CD14-positive monocyte (primary cell): Measurements from ENCODE around the gene GFPT2. TPM values are rescaled to one million over a fixed set of nuclear protein-coding genes. Genes with fewer than 3 reads are reported as not detected.

Experiments used
- DNase-seq, 3 donors: peaks; one replicate each; pipeline ENCODE4 v3.0.0-alpha.2; 2011 to 2022
- H2AFZ ChIP-seq: 2 replicates; pipeline ENCODE4 v1.6.0; 2012; ENCODE audit warnings: mild to moderate bottlenecking, low read depth, low read length, inconsistent platforms; ENCODE audit not compliant: insufficient read depth, poor library complexity, severe bottlenecking
- H3K27ac ChIP-seq, 2 donors: 1 replicate in 1 of 2; 2 replicates in 1 of 2; pipeline ENCODE4 v1.5.1; 2012 to 2013; ENCODE audit warnings: low read length in 2 of 2, control low read depth in 1 of 2, inconsistent platforms in 1 of 2, low read depth in 1 of 2, mild to moderate bottlenecking in 1 of 2
- H3K27me3 ChIP-seq, 2 donors: one replicate each; pipeline versions ENCODE4 v1.6.0 to v1.6.1; 2011 to 2013; ENCODE audit warnings: low read length in 2 of 2; ENCODE audit not compliant: control insufficient read depth in 2 of 2, insufficient read depth in 2 of 2
- H3K36me3 ChIP-seq, 2 donors: replicated peaks in 1 of 2; 1 replicate in 1 of 2; 2 replicates in 1 of 2; pipeline versions ENCODE4 v1.5.1 to v1.6.1; 2012 to 2013; ENCODE audit warnings: low read length in 2 of 2, control low read depth in 1 of 2, inconsistent platforms in 1 of 2, mild to moderate bottlenecking in 1 of 2; ENCODE audit not compliant: insufficient read depth in 2 of 2, control insufficient read depth in 1 of 2
- H3K4me1 ChIP-seq, 2 donors: 1 replicate in 1 of 2; 2 replicates in 1 of 2; pipeline versions ENCODE4 v1.5.1 to v1.6.1; 2012 to 2013; ENCODE audit warnings: low read length in 2 of 2, control low read depth in 1 of 2, inconsistent platforms in 1 of 2, mild to moderate bottlenecking in 1 of 2, moderate library complexity in 1 of 2; ENCODE audit not compliant: insufficient read depth in 2 of 2, control insufficient read depth in 1 of 2
- H3K4me2 ChIP-seq: replicated peaks from 2 replicates; pipeline ENCODE3; 2012; ENCODE audit warnings: low read length, moderate library complexity, mild to moderate bottlenecking; ENCODE audit not compliant: poor library complexity, severe bottlenecking; ENCODE audit errors: extremely low read depth
- H3K4me3 ChIP-seq, 3 experiments: fragments of 200-600 bp in 1 of 3; sonication (generic) in 1 of 3; replicated peaks in 1 of 3; 1 replicate in 2 of 3; 2 replicates in 1 of 3; pipeline ENCODE4 v1.5.1; 2011 to 2013; ENCODE audit warnings: low read length in 3 of 3, mild to moderate bottlenecking in 3 of 3, control low read depth in 2 of 3, low read depth in 2 of 3, inconsistent platforms in 1 of 3, moderate library complexity in 1 of 3
- H3K79me2 ChIP-seq: 2 replicates; pipeline ENCODE4 v1.6.0; 2012; ENCODE audit warnings: mild to moderate bottlenecking, control low read depth, inconsistent platforms, low read length, moderate library complexity; ENCODE audit not compliant: insufficient read depth
- H3K9ac ChIP-seq: 2 replicates; pipeline ENCODE4 v1.6.0; 2017; ENCODE audit warnings: low read length, mild to moderate bottlenecking; ENCODE audit not compliant: insufficient read depth, poor library complexity, severe bottlenecking
- H3K9me3 ChIP-seq, 2 donors: replicated peaks in 1 of 2; 1 replicate in 1 of 2; 2 replicates in 1 of 2; pipeline versions ENCODE4 v1.5.1 to v1.6.1; 2012 to 2013; ENCODE audit warnings: low read length in 2 of 2, control low read depth in 1 of 2; ENCODE audit not compliant: control insufficient read depth in 1 of 2, insufficient read depth in 1 of 2
- H4K20me1 ChIP-seq: 2 replicates; pipeline ENCODE4 v1.6.0; 2012; ENCODE audit warnings: mild to moderate bottlenecking, low read length, control low read depth, moderate library complexity; ENCODE audit not compliant: insufficient read depth
- H3K27ac Mint-ChIP-seq, 7 donors: one replicate each; pipeline ENCODE4 v1.8.0; 2020; ENCODE audit warnings: mild to moderate bottlenecking in 7 of 7, mixed read lengths in 7 of 7, moderate library complexity in 6 of 7, inconsistent platforms in 2 of 7
- H3K27me3 Mint-ChIP-seq, 3 donors: one replicate each; pipeline ENCODE4 v1.8.0; 2021 to 2022; ENCODE audit warnings: low read depth in 3 of 3, mild to moderate bottlenecking in 3 of 3, mixed read lengths in 3 of 3, moderate library complexity in 3 of 3, inconsistent platforms in 1 of 3
- H3K36me3 Mint-ChIP-seq, 2 donors: one replicate each; pipeline ENCODE4 v1.8.0; 2020; ENCODE audit warnings: mixed read lengths in 2 of 2, inconsistent platforms in 1 of 2, mild to moderate bottlenecking in 1 of 2
- H3K4me1 Mint-ChIP-seq: one replicate; pipeline ENCODE4 v1.8.0; 2020; ENCODE audit warnings: mild to moderate bottlenecking, mixed read lengths
- H3K4me3 Mint-ChIP-seq, 2 donors: one replicate each; pipeline ENCODE4 v1.8.0; 2020; ENCODE audit warnings: mild to moderate bottlenecking in 2 of 2, mixed read lengths in 2 of 2, moderate library complexity in 1 of 2
- H3K9me3 Mint-ChIP-seq, 7 donors: one replicate each; pipeline ENCODE4 v1.8.0; 2020 to 2022; ENCODE audit warnings: mixed read lengths in 7 of 7, mild to moderate bottlenecking in 6 of 7, moderate library complexity in 6 of 7, inconsistent platforms in 2 of 7
- CTCF ChIP-seq: fragments of 200-600 bp; IDR thresholded peaks from one replicate; pipeline ENCODE4 v1.8.0; 2022; ENCODE audit warnings: antibody characterized with exemption, mild to moderate bottlenecking
- WGBS: methylation state at CpG from one replicate; pipeline ENCODE4 v1.1.5; 2013; ENCODE audit warnings: missing lambda C conversion rate; ENCODE audit not compliant: insufficient coverage; 5-methylcytosine and 5-hydroxymethylcytosine counted together
- intact Hi-C, 2 donors: fragments of 100-400 bp; cut with micrococcal nuclease; formaldehyde crosslinking; loops; one replicate each; pipeline versions ENCODE4 v1.15.0 to v1.15.1; 2023
- polyA plus RNA-seq, 3 donors: library from polyadenylated mRNA; depleted of rRNA in 1 of 3; unstranded in 2 of 3; stranded (reverse) in 1 of 3; fragments of 300-500 nt in 2 of 3; fragments of >200 nt in 1 of 3; fragmentation: Illumina TruSeq in 2 of 3; gene quantifications; 1 replicate in 2 of 3; 2 replicates in 1 of 3; pipeline ENCODE4 v1.2.3, GENCODE V29; 2012 to 2021

The GFPT2 gene
- polyA plus RNA-seq, 3 donors, result not detected

GRCh38 chr5:180315762-180316212 lies 37.3 kb downstream of the GFPT2 start:
- Histone ChIP-seq H3K9ac (no peak overlapping the region), H4K20me1 (no peaks in the 10 kb centered on the region), H3K4me3 (no peak overlapping the region), H3K79me2 (no peaks in the 10 kb centered on the region), H3K4me1 (no peaks in the 10 kb centered on the region), H3K9me3 (no peaks in the 10 kb centered on the region), H2AFZ (no peak overlapping the region), H3K36me3 (no peaks in the 10 kb centered on the region), H3K27me3 (no peaks in the 10 kb centered on the region), H3K27ac (no peak overlapping the region), H3K4me2 (no peak overlapping the region)
- H3K9me3 Mint-ChIP-seq, result peaks cover 0 to 7% (median 0%) of the 10 kb centered on the region in 7 donors
- H3K4me1 Mint-ChIP-seq, result no peaks in the 10 kb centered on the region
- WGBS, result 56% methylated on average over 3 of the region's 9 CpGs
- no peak overlapping the region for H3K27ac Mint-ChIP-seq
- peak; percentile 99 for TF ChIP-seq CTCF
- H3K4me3 Mint-ChIP-seq, result no peak overlapping the region
- intact Hi-C loops, result loop anchor here in 1 of 2 donors (5.0 kb wide), 1 partner anchor 183 kb away; no protein-coding TSS in a partner anchor
- peak; percentile 50 to 64 (median 61) for DNase-seq
- peaks cover 2 to 7% (median 4%) of the 10 kb centered on the region in 3 donors for H3K27me3 Mint-ChIP-seq
- H3K36me3 Mint-ChIP-seq, result no peaks in the 10 kb centered on the region

- H2AFZ ChIP-seq, result no peak overlapping the region
Observed at GRCh38 chr5:180313677-180314505, 39.2 kb downstream of the GFPT2 start.

More at GRCh38 chr5:180313677-180314505, 39.2 kb downstream of the GFPT2 start:
- Histone ChIP-seq H3K27ac (no peak overlapping the region), H4K20me1 (no peaks in the 10 kb centered on the region), H3K9me3 (no peaks in the 10 kb centered on the region), H3K9ac (no peak overlapping the region), H3K4me2 (no peak overlapping the region), H3K27me3 (no peaks in the 10 kb centered on the region), H3K36me3 (no peaks in the 10 kb centered on the region), H3K4me3 (no peak overlapping the region), H3K79me2 (no peaks in the 10 kb centered on the region), H3K4me1 (no peaks in the 10 kb centered on the region)
- TF ChIP-seq CTCF, result no peak
- Mint-ChIP-seq H3K9me3 (peaks cover 0 to 7% (median 0%) of the 10 kb centered on the region in 7 donors), H3K4me3 (peak overlapping the region in 1 of 2 donors; percentile 75), H3K4me1 (no peaks in the 10 kb centered on the region), H3K36me3 (no peaks in the 10 kb centered on the region), H3K27ac (peak overlapping the region in 1 of 7 donors; percentile 31), H3K27me3 (peaks cover 3 to 10% (median 9%) of the 10 kb centered on the region in 3 donors)
- intact Hi-C loops, result no loop called here
- DNase-seq, result peak in 2 of 3 donors; percentile 18 to 76
- WGBS, result 86% methylated on average over 29 of the region's 50 CpGs
